GM18951 (cell line): ENCODE data around the gene ADIG.
"Not testable (repeated sequence)": the region's sequence is repeated elsewhere in the genome, so short reads cannot be mapped to it uniquely, and the experiment has no call there.

Source experiments
- POLR2A ChIP-seq: IDR thresholded peaks from 4 replicates; pipeline ENCODE4 v1.6.1; 2011; ENCODE audit warnings: mild to moderate bottlenecking; ENCODE audit not compliant: insufficient read length, insufficient read depth; ENCODE audit errors: extremely low read depth
- in situ Hi-C: fragments of 300-500 bp; cut with MboI; formaldehyde crosslinking; loops from one replicate; pipeline ENCODE4 v1.12.0; 2022; ENCODE audit warnings: low sequenced_read_pairs, mixed read lengths, inconsistent platforms; ENCODE audit not compliant: unreplicated experiment

Gene ADIG

GRCh38 chr20:38584099-38584763 lies 3.2 kb downstream of the ADIG start:
- TF ChIP-seq POLR2A: no peak
- in situ Hi-C loops: no loop called here

- in situ Hi-C loops: no loop called here
- no peak for TF ChIP-seq POLR2A
Measured at GRCh38 chr20:38585404-38586180, 4.6 kb downstream of the ADIG start.

GRCh38 chr20:38586181-38586525 lies 5.2 kb downstream of the ADIG start:
- in situ Hi-C loops: no loop called here
- TF ChIP-seq POLR2A: no peak

DNA sequence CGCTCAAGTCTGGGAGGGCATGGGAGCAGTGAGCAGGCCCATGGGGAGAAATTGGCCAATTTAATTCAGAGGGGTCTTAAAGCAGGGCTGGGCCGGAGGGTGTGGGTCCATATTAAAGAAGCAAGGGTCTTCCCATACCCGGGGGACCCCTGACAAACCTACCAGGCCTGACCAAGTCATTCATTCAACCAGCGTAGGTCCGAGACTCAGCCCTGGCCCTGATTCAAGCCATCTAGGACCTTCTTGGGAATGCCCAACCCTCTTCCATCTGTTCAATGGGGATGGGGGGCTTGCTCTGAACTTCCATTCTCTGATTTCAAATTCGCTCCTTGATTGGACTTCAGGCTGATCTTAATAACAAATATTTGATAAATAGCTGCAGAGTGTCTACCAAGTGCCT lies 7.3 kb downstream of the ADIG start:
- no peak for TF ChIP-seq POLR2A
- in situ Hi-C loops: no loop called here

GRCh38 chr20:38589351-38589750 lies 8.4 kb downstream of the ADIG start:
- in situ Hi-C loops: no loop called here
- TF ChIP-seq POLR2A: no peak

GRCh38 chr20:38589967-38590675 lies 9.1 kb downstream of the ADIG start:
- no peak for TF ChIP-seq POLR2A
- in situ Hi-C loops: no loop called here

DNA sequence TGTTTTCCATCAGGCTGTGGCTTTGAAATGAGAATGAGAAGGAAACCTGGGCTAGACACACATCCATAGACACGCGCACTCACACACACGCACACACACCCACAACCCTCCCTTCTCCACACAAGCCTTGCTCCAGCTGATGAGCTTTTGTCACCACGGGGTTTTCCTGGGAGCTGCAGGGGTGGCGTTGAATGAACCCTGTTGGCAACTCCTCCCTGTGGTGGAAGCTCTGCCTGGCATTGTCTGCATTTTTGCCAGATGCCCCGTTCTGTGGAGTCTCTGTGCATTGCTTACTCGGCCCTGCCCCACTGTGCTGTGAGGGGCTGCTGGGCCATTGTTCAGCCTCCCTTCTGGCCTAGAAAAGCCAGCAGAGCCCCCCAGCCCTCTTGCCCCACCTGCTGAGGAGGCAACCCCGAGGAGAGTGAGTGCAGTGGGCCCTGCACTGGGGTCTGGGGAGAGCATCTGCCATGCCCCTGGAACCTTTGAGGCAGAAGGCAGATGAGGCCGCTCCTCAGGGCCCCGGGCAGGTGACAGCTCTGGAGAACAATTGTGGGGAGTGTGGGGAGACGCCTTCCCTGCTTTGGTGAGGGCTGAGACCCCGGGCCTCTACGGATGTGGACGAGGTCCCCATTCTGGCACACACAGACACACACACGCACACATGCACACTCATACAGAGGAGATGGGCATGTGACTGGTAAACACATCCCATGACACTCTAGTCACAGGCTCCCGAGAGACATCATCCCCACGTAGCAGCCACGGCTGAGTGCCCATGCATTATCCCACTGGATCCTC lies 9.9 kb downstream of the ADIG start:
- in situ Hi-C loops: no loop called here

GRCh38 chr20:38591474-38592410 lies 10.7 kb downstream of the ADIG start:
- in situ Hi-C loops: no loop called here
- TF ChIP-seq POLR2A: no peak

More for the DNA sequence above, 9.9 kb downstream of the ADIG start:
- TF ChIP-seq POLR2A: no peak

- in situ Hi-C loops: not testable (repeated sequence)
Measured at GRCh38 chr20:38592411-38592790, 11.4 kb downstream of the ADIG start.

GRCh38 chr20:38594281-38594680 lies 13.3 kb downstream of the ADIG start:
- in situ Hi-C loops: not testable (repeated sequence)

DNA sequence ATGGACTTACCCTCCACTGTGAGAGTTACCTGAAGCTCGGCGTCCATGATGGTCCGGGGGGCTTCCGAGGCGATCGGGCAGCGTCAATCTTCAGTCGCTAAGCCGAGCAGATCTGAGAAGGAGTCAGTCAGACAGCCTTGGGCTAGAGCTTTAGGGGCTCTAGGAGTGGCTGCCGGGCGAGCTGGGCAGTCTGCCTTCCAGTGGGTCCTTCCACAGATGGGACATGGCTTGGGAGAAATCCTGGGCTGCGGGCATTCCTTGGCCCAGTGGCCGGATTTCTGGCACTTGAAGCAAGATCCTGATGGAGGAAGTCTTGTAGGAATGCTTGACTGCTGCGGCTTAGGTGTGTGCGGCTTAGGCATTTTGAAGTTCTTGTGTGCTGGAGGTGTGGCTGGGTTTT lies 14.9 kb downstream of the ADIG start:
- in situ Hi-C loops: not testable (repeated sequence)

DNA sequence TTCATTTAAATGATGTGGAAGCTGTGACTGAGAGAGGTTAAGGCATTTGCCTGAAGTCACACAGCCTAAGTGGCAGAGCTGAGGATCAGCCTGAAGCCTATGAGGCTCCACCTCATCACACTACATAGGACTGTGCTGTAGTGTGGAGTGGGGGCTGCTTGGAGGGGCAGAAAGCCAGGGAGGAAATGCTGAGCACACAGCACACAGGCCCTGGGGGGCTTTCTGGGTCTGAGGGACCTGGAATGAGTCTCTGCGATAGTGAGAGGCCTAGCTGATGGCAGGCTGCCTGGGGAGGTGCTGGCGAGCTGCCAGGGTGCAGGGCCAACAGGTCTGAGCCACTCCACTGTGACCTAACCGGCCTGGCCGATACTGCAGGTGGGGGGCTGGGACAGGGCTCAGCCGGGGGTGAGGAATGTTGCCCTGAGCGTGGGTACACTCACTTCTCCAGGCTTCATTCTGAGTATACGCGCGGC lies 18.4 kb downstream of the ADIG start:
- no peak for TF ChIP-seq POLR2A
- in situ Hi-C loops: no loop called here

- TF ChIP-seq POLR2A: no peak
- in situ Hi-C loops: no loop called here
Measured at GRCh38 chr20:38600057-38600456, 19.1 kb downstream of the ADIG start.
